OCI-LY3 (cell line): Measurements from ENCODE around the gene EFHC1.
"Not testable (repeated sequence)": the region's sequence is repeated elsewhere in the genome, so short reads cannot be mapped to it uniquely, and the experiment has no call there.

Source experiments
- H2AFZ ChIP-seq: fragments of 200-600, 300-600 bp; shearing (Covaris generic); 2 replicates; pipeline ENCODE4 v1.6.0; 2014; ENCODE audit warnings: antibody characterized with exemption, low read depth, low read length
- H3K27ac ChIP-seq: fragments of 200-600, 300-600 bp; sonication (generic); 2 replicates; pipeline ENCODE4 v1.5.1; 2014; ENCODE audit warnings: mild to moderate bottlenecking, low read length, moderate library complexity, mixed read lengths
- H3K27me3 ChIP-seq: fragments of 200-600, 300-600 bp; sonication (generic); 2 replicates; pipeline ENCODE4 v1.6.1; 2014; ENCODE audit warnings: low read depth, low read length, mixed read lengths
- H3K36me3 ChIP-seq: fragments of 200-600, 300-600 bp; sonication (generic); replicated peaks from 2 replicates; pipeline ENCODE3; 2014; ENCODE audit warnings: low read depth, low read length, mixed read lengths
- H3K4me1 ChIP-seq: fragments of 300-600, 200-600 bp; sonication (generic); 2 replicates; pipeline ENCODE4 v1.6.1; 2014; ENCODE audit warnings: low read length, mixed read lengths
- H3K4me2 ChIP-seq: fragments of 200-600, 300-600 bp; sonication (generic); 2 replicates; pipeline ENCODE4 v1.6.1; 2014; ENCODE audit warnings: low read length, mixed read lengths
- H3K4me3 ChIP-seq: fragments of 300-600, 200-600 bp; sonication (generic); 2 replicates; pipeline ENCODE4 v1.5.1; 2014; ENCODE audit warnings: antibody characterized with exemption, mild to moderate bottlenecking, low read length, moderate library complexity
- H3K79me2 ChIP-seq: fragments of 300-600, 200-600 bp; shearing (Covaris generic); 2 replicates; pipeline ENCODE4 v1.6.1; 2014; ENCODE audit warnings: mild to moderate bottlenecking, low read length, mixed read lengths
- H3K9ac ChIP-seq: fragments of 300-600, 200-600 bp; shearing (Covaris generic); 2 replicates; pipeline ENCODE4 v1.6.0; 2014; ENCODE audit warnings: mild to moderate bottlenecking, low read length, moderate library complexity
- H3K9me3 ChIP-seq: fragments of 200-600, 300-600 bp; shearing (Covaris generic); 2 replicates; pipeline ENCODE4 v1.6.1; 2014; ENCODE audit warnings: low read length, mixed read lengths; ENCODE audit not compliant: insufficient read depth
- H4K20me1 ChIP-seq: fragments of 200-600, 300-600 bp; sonication (generic); 2 replicates; pipeline ENCODE4 v1.6.1; 2016; ENCODE audit warnings: low read length, mixed read lengths; ENCODE audit not compliant: insufficient read depth
- CTCF ChIP-seq: fragments of 200-600, 300-600 bp; sonication (generic); IDR thresholded peaks from 2 replicates; pipeline ENCODE4 v1.5.1; 2014; ENCODE audit warnings: antibody characterized with exemption, low read length, low read depth
- EZH2phosphoT487 ChIP-seq: fragments of 200-600 bp; shearing (Covaris generic); IDR thresholded peaks from 2 replicates; pipeline ENCODE4 v1.6.1; 2018; ENCODE audit warnings: antibody characterized with exemption, mixed run types, low read depth

The EFHC1 gene

DNA sequence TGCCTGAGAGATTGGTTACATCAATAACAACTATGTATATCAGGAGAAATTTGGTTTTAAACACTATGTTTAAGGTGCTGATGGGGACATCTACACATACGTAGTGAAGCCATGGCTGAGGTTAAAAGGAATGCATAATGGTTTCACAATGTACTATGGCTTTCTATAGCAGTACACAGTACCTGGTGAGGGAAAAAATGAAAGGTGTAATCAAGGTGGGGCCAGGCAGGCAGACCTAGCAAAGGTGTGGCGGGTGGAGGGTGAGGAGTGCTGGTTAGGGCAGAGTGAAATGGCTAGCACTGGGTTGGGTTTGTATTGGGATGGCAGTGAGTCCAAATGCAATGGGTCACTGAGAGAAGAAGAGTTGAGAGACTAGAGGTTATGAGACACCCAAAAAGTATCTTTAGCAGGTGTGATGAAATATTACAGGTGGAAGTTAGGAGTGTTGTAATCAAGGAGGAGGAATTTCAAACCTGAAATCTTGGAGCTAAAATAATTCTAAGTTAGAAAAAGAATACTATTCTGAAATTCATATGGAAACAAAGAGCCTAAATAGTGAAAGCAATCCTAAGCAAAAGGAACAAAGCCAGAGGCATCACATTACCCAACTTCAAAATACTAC is 35.9 kb upstream of the EFHC1 start:
- H3K9ac ChIP-seq, result no peak overlapping the region
- H3K27me3 ChIP-seq, result no peaks in the 10 kb centered on the region
- H4K20me1 ChIP-seq, result 0 out of 2 replicates have a peak, but pooled peaks cover 4% of the 10 kb centered on the region
- peaks cover 36% of the 10 kb centered on the region for H3K4me1 ChIP-seq
- no peak for TF ChIP-seq EZH2phosphoT487
- TF ChIP-seq CTCF, result no peak
- no peaks in the 10 kb centered on the region for H3K9me3 ChIP-seq
- H3K27ac ChIP-seq, result no peak overlapping the region
- H3K79me2 ChIP-seq, result peaks cover 9% of the 10 kb centered on the region
- H3K4me2 ChIP-seq, result no peak overlapping the region
- H2AFZ ChIP-seq, result no peak overlapping the region
- H3K36me3 ChIP-seq, result peaks cover 61% of the 10 kb centered on the region
- H3K4me3 ChIP-seq, result no peak overlapping the region

- Histone ChIP-seq H4K20me1 (0 out of 2 replicates have a peak, but pooled peaks cover 2% of the 10 kb centered on the region), H3K27me3 (no peaks in the 10 kb centered on the region), H3K9me3 (no peaks in the 10 kb centered on the region), H3K36me3 (peaks cover 59% of the 10 kb centered on the region), H3K79me2 (peaks cover 6% of the 10 kb centered on the region), H3K4me2 (peak overlapping the region; percentile 12; the same call in 1 of the 2 replicates), H3K9ac (no peak overlapping the region), H3K4me1 (peaks cover 44% of the 10 kb centered on the region), H2AFZ (no peak overlapping the region), H3K4me3 (no peak overlapping the region), H3K27ac (no peak overlapping the region)
- TF ChIP-seq EZH2phosphoT487, result no peak
- no peak for TF ChIP-seq CTCF
These were observed 35.1 kb upstream of the EFHC1 start for GRCh38 chr6:52385074-52385473.

DNA sequence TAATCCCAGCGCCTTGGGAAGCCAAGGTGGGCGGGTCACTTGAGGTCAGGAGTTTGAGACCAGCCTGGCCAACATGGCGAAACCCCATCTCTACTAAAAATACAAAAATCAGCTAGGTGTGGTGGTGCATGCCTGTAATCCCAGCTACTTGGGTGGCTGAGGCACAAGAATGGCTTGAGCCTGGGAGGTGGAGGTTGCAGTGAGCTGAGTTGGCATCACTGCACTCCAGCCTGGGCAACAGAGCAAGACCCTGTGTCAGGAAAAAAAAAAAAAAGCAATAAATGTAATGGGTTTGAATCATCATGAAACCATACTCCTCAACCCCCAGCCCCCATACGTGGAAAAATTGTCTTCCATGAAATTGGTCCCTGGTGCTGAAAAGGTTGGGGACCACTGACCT is 32.0 kb upstream of the EFHC1 start:
- H3K27me3 ChIP-seq, H3K9ac ChIP-seq, H4K20me1 ChIP-seq, H3K79me2 ChIP-seq, H3K4me2 ChIP-seq, H2AFZ ChIP-seq, H3K27ac ChIP-seq, H3K9me3 ChIP-seq, H3K4me3 ChIP-seq: not testable (repeated sequence)
- Histone ChIP-seq H3K36me3 (peaks cover 32% of the 10 kb centered on the region), H3K4me1 (peaks cover 52% of the 10 kb centered on the region)

DNA sequence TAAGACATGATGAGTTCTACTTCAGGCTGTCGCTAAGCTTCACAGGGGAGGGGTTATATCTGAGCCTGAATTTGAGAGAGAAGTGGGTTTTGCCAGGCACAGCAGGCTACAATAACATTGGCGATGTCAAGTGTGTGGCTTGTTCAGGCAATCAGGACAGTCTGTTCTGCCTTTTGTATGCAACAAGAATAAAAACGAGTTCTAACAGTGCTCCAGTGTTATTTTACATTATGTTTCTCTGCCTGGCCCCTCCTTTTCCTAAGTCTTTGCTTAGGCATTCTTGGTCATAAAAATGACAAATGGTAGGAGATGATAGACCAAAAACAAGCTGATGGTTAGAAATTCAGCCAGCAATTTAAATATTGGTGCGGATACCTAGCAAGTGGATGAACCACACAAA is 31.4 kb upstream of the EFHC1 start:
- Histone ChIP-seq H3K36me3 (peaks cover 28% of the 10 kb centered on the region), H3K27ac (peak overlapping the region; percentile 60; the same call in 1 of the 2 replicates), H3K27me3 (no peaks in the 10 kb centered on the region), H3K4me3 (no peak overlapping the region), H2AFZ (no peak overlapping the region), H3K9ac (no peak overlapping the region), H3K4me2 (no peak overlapping the region), H3K9me3 (no peaks in the 10 kb centered on the region), H3K79me2 (no peaks in the 10 kb centered on the region; the same call in 1 of the 2 replicates), H4K20me1 (no peaks in the 10 kb centered on the region), H3K4me1 (peaks cover 52% of the 10 kb centered on the region)
- TF ChIP-seq CTCF, result no peak
- TF ChIP-seq EZH2phosphoT487, result no peak
